T-cell (primary cell): Measurements from ENCODE around the gene POLR3C. TPM values are rescaled to one million over a fixed set of nuclear protein-coding genes. Genes with fewer than 3 reads are reported as not detected.

ENCODE experiments used
- ATAC-seq, 4 experiments: fragments of 200-7000 bp in 3 of 4; fragments of 150-1000 bp in 1 of 4; cut with Tn5 transposase; replicated peaks in 1 of 4; 1 replicate in 3 of 4; 2 replicates in 1 of 4; pipeline ENCODE4 v1.10.0; 2021; ENCODE audit warnings: moderate library complexity in 3 of 4, mild to moderate bottlenecking in 2 of 4, moderate number of reproducible peaks in 1 of 4
- CTCF ChIA-PET, 2 donors: fragments of 300-600 bp; sonication (Branson Sonifier 250); formaldehyde crosslinking; loops; one replicate each; lab custom pipeline; 2022; ENCODE audit warnings: antibody characterized with exemption in 2 of 2; lab: Charles Lee
- POLR2A ChIA-PET, 2 donors: fragments of 300-600 bp; sonication (Branson Sonifier 250); formaldehyde crosslinking; loops; one replicate each; lab custom pipeline; 2022; ENCODE audit warnings: antibody characterized with exemption in 2 of 2; lab: Charles Lee
- DNase-seq, 35 experiments: peaks; one replicate each; pipeline versions ENCODE4 v3.0.0 to v3.0.0-alpha.2; 2013 to 2023
- H3K27ac ChIP-seq: one replicate; pipeline ENCODE4 v1.5.1; 2013; ENCODE audit warnings: low read length
- H3K27me3 ChIP-seq, 2 experiments: replicated peaks in 1 of 2; 1 replicate in 1 of 2; 2 replicates in 1 of 2; pipeline versions ENCODE4 v1.6.1 to v1.7.0; 2013; ENCODE audit warnings: low read length in 1 of 2, mixed read lengths in 1 of 2; ENCODE audit not compliant: control insufficient read depth in 2 of 2, insufficient read depth in 2 of 2; ENCODE audit errors: extremely low read depth in 1 of 2
- H3K36me3 ChIP-seq, 2 donors: 1 replicate in 1 of 2; 2 replicates in 1 of 2; pipeline versions ENCODE4 v1.6.1 to v1.7.0; 2013; ENCODE audit warnings: low read length in 1 of 2; ENCODE audit not compliant: control insufficient read depth in 2 of 2, insufficient read depth in 1 of 2; ENCODE audit errors: extremely low read depth in 1 of 2
- H3K4me1 ChIP-seq, 2 experiments: 1 replicate in 1 of 2; 2 replicates in 1 of 2; pipeline versions ENCODE4 v1.6.1 to v1.7.0; 2013; ENCODE audit warnings: low read length in 2 of 2, mixed read lengths in 1 of 2; ENCODE audit not compliant: insufficient read depth in 2 of 2, control insufficient read depth in 1 of 2; ENCODE audit errors: extremely low read depth in 1 of 2
- H3K4me3 ChIP-seq, 2 donors: 1 replicate in 1 of 2; 2 replicates in 1 of 2; pipeline versions ENCODE4 v1.5.1 to v1.7.0; 2013; ENCODE audit warnings: mild to moderate bottlenecking in 2 of 2, low read length in 1 of 2, moderate library complexity in 1 of 2; ENCODE audit not compliant: control insufficient read depth in 1 of 2; ENCODE audit errors: extremely low read depth in 1 of 2
- H3K9me3 ChIP-seq: 2 replicates; pipeline ENCODE4 v1.7.0; 2013
- H3K27ac Mint-ChIP-seq, 2 donors: one replicate each; pipeline ENCODE4 v1.8.0; 2020 to 2021; ENCODE audit warnings: mild to moderate bottlenecking in 2 of 2, mixed read lengths in 2 of 2
- H3K27me3 Mint-ChIP-seq, 2 donors: one replicate each; pipeline ENCODE4 v1.8.0; 2021 to 2022; ENCODE audit warnings: mixed read lengths in 2 of 2
- H3K36me3 Mint-ChIP-seq: one replicate; pipeline ENCODE4 v1.8.0; 2021; ENCODE audit warnings: mixed read lengths
- H3K4me1 Mint-ChIP-seq, 3 donors: one replicate each; pipeline ENCODE4 v1.8.0; 2020 to 2022; ENCODE audit warnings: mixed read lengths in 3 of 3, mild to moderate bottlenecking in 1 of 3
- H3K4me3 Mint-ChIP-seq, 3 donors: one replicate each; pipeline ENCODE4 v1.8.0; 2020 to 2022; ENCODE audit warnings: mild to moderate bottlenecking in 3 of 3, mixed read lengths in 3 of 3, moderate library complexity in 3 of 3
- H3K9me3 Mint-ChIP-seq, 3 donors: one replicate each; pipeline ENCODE4 v1.8.0; 2020 to 2022; ENCODE audit warnings: mixed read lengths in 3 of 3
- WGBS: methylation state at CpG from one replicate; pipeline ENCODE4 v1.1.5; 2013; ENCODE audit warnings: missing lambda C conversion rate; ENCODE audit not compliant: insufficient coverage; 5-methylcytosine and 5-hydroxymethylcytosine counted together
- total RNA-seq, 35 experiments: library from RNA in 6 of 35; stranded (reverse) in 6 of 35; fragments of 120-200 nt in 1 of 35; gene quantifications; one replicate each; pipeline versions ENCODE4 v1.2.1 to v1.2.4 and lab custom pipeline; 2013 to 2026

Gene POLR3C
- total RNA-seq (10 to 100 TPM; 24.5 to 42.0 (median 38.2) TPM), total RNA-seq (lab: John Stamatoyannopoulos, UW) (35.7 to 96.1 (median 64.5) reads per million in 29 experiments)
- 30.1 TPM for total RNA-seq (2013)

GRCh38 chr1:145823565-145824498 is at the start of gene POLR3C, which contains the start of gene RNF115:
POLR3C (plus strand) TSS chr1:145824200; CDS start chr1:145825777, 1,577 bp downstream.
RNF115 (minus strand) TSS chr1:145824095; CDS start chr1:145823873, 222 bp downstream.
- under 1% methylated on average over 79 of the region's 89 CpGs for WGBS
- H3K27ac ChIP-seq, result peak within 1 kb of the TSS; percentile 70
- ChIA-PET POLR2A (interaction anchor here in 1 of 2 donors (0.6 to 1.1 kb wide), 3 partner anchors 36 to 172 kb away, joined by 3 read pairs; partner anchors contain the start of gene ANKRD35), CTCF (interaction anchor here (0.5 to 0.6 kb wide), 3 partner anchors 35 to 193 kb away, joined by 3 to 6 read pairs (median 3); no protein-coding TSS in a partner anchor)
- H3K27me3 ChIP-seq, result no peaks in the 10 kb centered on the region
- Mint-ChIP-seq H3K27me3 (no peaks in the 10 kb centered on the region), H3K27ac (peak within 1 kb of the TSS; percentile 96), H3K36me3 (peaks cover 27% of the 10 kb centered on the region), H3K4me3 (peak within 1 kb of the TSS; percentile 98), H3K9me3 (no peaks in the 10 kb centered on the region), H3K4me1 (peaks cover 25 to 38% (median 32%) of the 10 kb centered on the region in 3 donors)
- H3K36me3 ChIP-seq, result peaks cover 2 to 30% of the 10 kb centered on the region in 2 donors
- peaks cover 14 to 20% of the 10 kb centered on the region in 2 experiments for H3K4me1 ChIP-seq
- no peaks in the 10 kb centered on the region for H3K9me3 ChIP-seq
- ATAC-seq, result peak; percentile 96 to 98 (median 98)
- DNase-seq, result peak; percentile 78 to 92 (median 85)
- peak within 1 kb of the TSS; percentile 97 to 99 for H3K4me3 ChIP-seq

GRCh38 chr1:145777357-145778145 is 46.4 kb upstream of the POLR3C start:
- no peaks in the 10 kb centered on the region for H3K27me3 ChIP-seq
- H3K27ac ChIP-seq, result no peak overlapping the region
- ChIA-PET CTCF (no interaction called here), POLR2A (interaction anchor here in 1 of 2 donors (0.6 kb wide), 1 partner anchor 21 kb away, joined by 10 read pairs; no protein-coding TSS in a partner anchor)
- no peak overlapping the region for H3K4me3 ChIP-seq
- peaks cover 0 to 5% of the 10 kb centered on the region in 2 donors for H3K36me3 ChIP-seq
- ATAC-seq, result no peak
- H3K4me1 ChIP-seq, result no peaks in the 10 kb centered on the region
- no peaks in the 10 kb centered on the region for H3K9me3 ChIP-seq
- H3K9me3 Mint-ChIP-seq, result no peaks in the 10 kb centered on the region
- peak overlapping the region in 1 of 2 donors; percentile 46 for H3K27ac Mint-ChIP-seq
- no peaks in the 10 kb centered on the region for H3K27me3 Mint-ChIP-seq
- WGBS, result no CpG with 5 or more reads among the region's 1 CpG
- H3K4me1 Mint-ChIP-seq, result peaks cover 8 to 13% (median 13%) of the 10 kb centered on the region in 3 donors
- no peak for DNase-seq
- no peak overlapping the region for H3K4me3 Mint-ChIP-seq
- peaks cover 31% of the 10 kb centered on the region for H3K36me3 Mint-ChIP-seq

GRCh38 chr1:145778146-145778540 is 45.9 kb upstream of the POLR3C start:
- ATAC-seq (no peak), DNase-seq (no peak)
- CTCF ChIA-PET, result no interaction called here
- Histone ChIP-seq H3K27ac (no peak overlapping the region), H3K4me3 (no peak overlapping the region), H3K36me3 (peaks cover 0 to 3% of the 10 kb centered on the region in 2 donors), H3K4me1 (no peaks in the 10 kb centered on the region), H3K9me3 (no peaks in the 10 kb centered on the region), H3K27me3 (no peaks in the 10 kb centered on the region)
- Mint-ChIP-seq H3K4me3 (no peak overlapping the region), H3K4me1 (peaks cover 8 to 13% (median 13%) of the 10 kb centered on the region in 3 donors), H3K27me3 (no peaks in the 10 kb centered on the region), H3K27ac (no peak overlapping the region), H3K36me3 (peaks cover 27% of the 10 kb centered on the region), H3K9me3 (no peaks in the 10 kb centered on the region)
- POLR2A ChIA-PET, result no interaction called here
- no CpG with 5 or more reads among the region's 1 CpG for WGBS

- H3K36me3 ChIP-seq, result peaks cover 0 to 11% of the 10 kb centered on the region in 2 donors
- Mint-ChIP-seq H3K9me3 (no peaks in the 10 kb centered on the region), H3K27ac (no peak overlapping the region), H3K27me3 (no peaks in the 10 kb centered on the region), H3K4me1 (peaks cover 21 to 30% (median 24%) of the 10 kb centered on the region in 3 donors), H3K4me3 (no peak overlapping the region), H3K36me3 (peaks cover 32% of the 10 kb centered on the region)
- no peaks in the 10 kb centered on the region for H3K9me3 ChIP-seq
- no peaks in the 10 kb centered on the region for H3K27me3 ChIP-seq
- DNase-seq, result no peak
- ChIA-PET POLR2A (no interaction called here), CTCF (interaction anchor here in 1 of 2 donors (1.0 kb wide), 1 partner anchor 45 kb away, joined by 4 read pairs; no protein-coding TSS in a partner anchor)
- H3K4me1 ChIP-seq, result peaks cover 0 to 15% of the 10 kb centered on the region in 2 experiments
- H3K4me3 ChIP-seq, result no peak overlapping the region
- no peak for ATAC-seq
- H3K27ac ChIP-seq, result no peak overlapping the region
- WGBS, result 100% methylated on average over 7 of the region's 10 CpGs
These were observed 41.5 kb upstream of the POLR3C start for GRCh38 chr1:145782272-145783099.

GRCh38 chr1:145784409-145784808 is 39.6 kb upstream of the POLR3C start:
- POLR2A ChIA-PET, result no interaction called here

More at GRCh38 chr1:145784409-145784808, 39.6 kb upstream of the POLR3C start:
- Histone ChIP-seq H3K27ac (no peak overlapping the region), H3K9me3 (no peaks in the 10 kb centered on the region), H3K27me3 (no peaks in the 10 kb centered on the region), H3K4me3 (no peak overlapping the region), H3K36me3 (peaks cover 0 to 21% of the 10 kb centered on the region in 2 donors), H3K4me1 (peaks cover 0 to 15% of the 10 kb centered on the region in 2 experiments)
- CTCF ChIA-PET, result no interaction called here
- Mint-ChIP-seq H3K27ac (no peak overlapping the region), H3K36me3 (peaks cover 38% of the 10 kb centered on the region), H3K4me3 (no peak overlapping the region), H3K4me1 (peaks cover 24 to 39% (median 26%) of the 10 kb centered on the region in 3 donors), H3K9me3 (no peaks in the 10 kb centered on the region), H3K27me3 (no peaks in the 10 kb centered on the region)
- no peak for DNase-seq
- no CpG with 5 or more reads among the region's 3 CpGs for WGBS
- ATAC-seq, result no peak
